ENCODE results near the gene TMEM54. TPM values are rescaled to one million over a fixed set of nuclear protein-coding genes. Genes with fewer than 3 reads are reported as not detected.

TMEM54 gene
- total and polyA plus RNA-seq, 2 experiments from 2014 or later: 11.2 to 11.7 TPM

GRCh38 chr1:32877211-32878110, 23.7 kb downstream of the TMEM54 start:
- peaks cover 5% of the 10 kb centered on the region for H3K27me3 Mint-ChIP-seq (ENCODE audit: insufficient read depth, low read depth, poor library complexity)
- Histone ChIP-seq H3K27ac (ENCODE audit: low read depth) (no peak overlapping the region), H2AFZ (no peak overlapping the region), H3K9me2 (ENCODE audit: insufficient read depth) (no peaks in the 10 kb centered on the region), H3F3A (replicated peaks; ENCODE audit: low read depth) (no peaks in the 10 kb centered on the region), H3K36me3 (ENCODE audit: insufficient read depth) (no peaks in the 10 kb centered on the region), H3K4me2 (no peak overlapping the region), H3K4me1 (ENCODE audit: insufficient read depth) (peaks cover 19% of the 10 kb centered on the region), H4K20me1 (replicated peaks; ENCODE audit: insufficient read depth) (no peaks in the 10 kb centered on the region), H3K27me3 (ENCODE audit: insufficient read depth) (no peaks in the 10 kb centered on the region), H3K79me2 (replicated peaks; ENCODE audit: insufficient read depth) (no peaks in the 10 kb centered on the region), H3K4me3 (no peak overlapping the region)
- no peak for DNase-seq (ENCODE audit: low spot score)
- no peaks in the 10 kb centered on the region for H3K36me3 Mint-ChIP-seq (ENCODE audit: low read depth)
- peaks cover 38% of the 10 kb centered on the region for H3K4me1 Mint-ChIP-seq
- ATAC-seq: no peak
- H3K4me3 Mint-ChIP-seq: no peak overlapping the region
- TF ChIP-seq POLR2AphosphoS5 (IDR thresholded peaks at IDR 0.05; ENCODE audit: low read depth) (no peak), ETS1 (IDR thresholded peaks at IDR 0.05) (no peak), ZNF331 (CRISPR knock-in tag; IDR thresholded peaks at IDR 0.05; ENCODE audit: low read depth) (no peak), CREB1 (CRISPR knock-in tag; IDR thresholded peaks at IDR 0.05; ENCODE audit: low read depth) (no peak), NANOG (IDR thresholded peaks at IDR 0.05; ENCODE audit: borderline replicate concordance) (no peak), REST (IDR thresholded peaks at IDR 0.05; ENCODE audit: unreplicated experiment) (no peak), ZNF114 (CRISPR knock-in tag; IDR thresholded peaks at IDR 0.05) (no peak)
- H3K9me3 Mint-ChIP-seq: no peaks in the 10 kb centered on the region
- H3K27ac Mint-ChIP-seq: no peak overlapping the region

- Mint-ChIP-seq H3K4me1 (peaks cover 42% of the 10 kb centered on the region), H3K36me3 (ENCODE audit: low read depth) (no peaks in the 10 kb centered on the region), H3K27me3 (ENCODE audit: insufficient read depth, low read depth, poor library complexity) (peaks cover 13% of the 10 kb centered on the region), H3K4me3 (peak overlapping the region; percentile 38; the same call in 1 of the 3 replicates), H3K27ac (no peak overlapping the region), H3K9me3 (no peaks in the 10 kb centered on the region)
- Histone ChIP-seq H3K27ac (ENCODE audit: low read depth) (no peak overlapping the region), H3K9me2 (ENCODE audit: insufficient read depth) (no peaks in the 10 kb centered on the region), H3K79me2 (replicated peaks; ENCODE audit: insufficient read depth) (no peaks in the 10 kb centered on the region), H3K27me3 (ENCODE audit: insufficient read depth) (peaks cover 7% of the 10 kb centered on the region), H4K20me1 (replicated peaks; ENCODE audit: insufficient read depth) (no peaks in the 10 kb centered on the region), H3K4me1 (ENCODE audit: insufficient read depth) (peaks cover 21% of the 10 kb centered on the region), H3K4me2 (peak overlapping the region; percentile 70; the same call in 1 of the 2 replicates), H3F3A (replicated peaks; ENCODE audit: low read depth) (peaks cover 4% of the 10 kb centered on the region; the same call in 1 of the 2 replicates), H3K4me3 (no peak overlapping the region), H3K36me3 (ENCODE audit: insufficient read depth) (no peaks in the 10 kb centered on the region), H2AFZ (peak overlapping the region; percentile 78; the same call in 1 of the 2 replicates)
- peak; percentile 42 for TF ChIP-seq REST (IDR thresholded peaks at IDR 0.05; ENCODE audit: unreplicated experiment)
- peak; percentile 94 to 99 for TF ChIP-seq CTCF (conservative IDR thresholded peaks at IDR 0.05; ENCODE audit: low read depth in 2 of 2)
- TF ChIP-seq ETS1 (IDR thresholded peaks at IDR 0.05): no peak
- DNase-seq (ENCODE audit: low spot score) (peak; percentile 72), ATAC-seq (peak; percentile 61)
Measured at GRCh38 chr1:32876341-32877210, 24.6 kb downstream of the TMEM54 start.
